ENCODE results near the gene NPC2.

GRCh38 chr14:74508292-74508731, 15.2 kb upstream of the NPC2 start:
- TF ChIP-seq POLR2A (IDR thresholded peaks at IDR 0.05; ENCODE audit: low read depth, low read length): no peak
- TF ChIP-seq POLR2AphosphoS5 (IDR thresholded peaks at IDR 0.05; ENCODE audit: low read depth, low read length): no peak
- no peak for TF ChIP-seq TAF1 (IDR thresholded peaks at IDR 0.05; ENCODE audit: low read depth, low read length)
- TF ChIP-seq POU2F2 (IDR thresholded peaks at IDR 0.05; ENCODE audit: low read depth, low read length): no peak
- no peak for TF ChIP-seq SPI1 (IDR thresholded peaks at IDR 0.05; ENCODE audit: low read depth, low read length)
- no peak for TF ChIP-seq PAX5 (IDR thresholded peaks at IDR 0.05; ENCODE audit: insufficient read depth, low read length, severe bottlenecking)
